HepG2 (cell line): ENCODE results near the gene NUP107. TPM values are rescaled to one million over a fixed set of nuclear protein-coding genes. Genes with fewer than 3 reads are reported as not detected.

Experiments
- ATAC-seq: fragments of 200-7000 bp; cut with Tn5 transposase; 3 replicates; pipeline ENCODE4 v1.9.1; 2020; ENCODE audit warnings: mild to moderate bottlenecking, moderate library complexity
- BruUV-seq: library from RNA; stranded (reverse); fragments of 400-500 nt; replicated peaks from 2 replicates; lab custom pipeline; 2021; lab: Mats Ljungman, UMichigan
- CTCF ChIA-PET: fragments of 300-600 bp; formaldehyde crosslinking; extraction: SDS; loops from one replicate; lab custom pipeline; 2021; ENCODE audit warnings: low total read pairs, inconsistent platforms, low intra/inter-chr PET ratio; lab: Yijun Ruan, JAX
- POLR2A ChIA-PET: fragments of 350-600 bp; sonication (Branson Sonifier 250); formaldehyde crosslinking; loops from one replicate; lab custom pipeline; 2020; ENCODE audit warnings: antibody characterized with exemption, inconsistent platforms; lab: Yijun Ruan, JAX
- DNase-seq: peaks from one replicate; pipeline ENCODE4 v3.0.0-alpha.2; 2015; ENCODE audit warnings: low spot score
- FAIRE-seq: peaks from 3 replicates; lab custom pipeline; 2011; peaks lifted over from hg19 to GRCh38; lab: Jason Lieb, UNC
- H2AFZ ChIP-seq: one replicate; pipeline ENCODE4 v1.6.1; 2011; ENCODE audit warnings: low read length, inconsistent platforms
- H3K27ac ChIP-seq: fragments of 300-600 bp; 3 replicates; pipeline ENCODE4 v1.8.0; 2011; ENCODE audit warnings: mixed run types, mild to moderate bottlenecking, mixed read lengths, low read length, inconsistent platforms; ENCODE audit not compliant: insufficient read depth; ENCODE audit errors: extremely low read length
- H3K27me3 ChIP-seq, 2 experiments: fragments of 200-600 bp in 1 of 2; 2 replicates in 1 of 2; 3 replicates in 1 of 2; pipeline versions ENCODE4 v1.6.0 to v1.8.0; 2011; ENCODE audit warnings: low read length in 2 of 2, mild to moderate bottlenecking in 2 of 2, moderate library complexity in 2 of 2, inconsistent platforms in 1 of 2; ENCODE audit not compliant: insufficient read depth in 2 of 2, control insufficient read depth in 1 of 2
- H3K36me3 ChIP-seq, 2 experiments: fragments of 200-600 bp in 1 of 2; replicated peaks in 1 of 2; 2 replicates in 1 of 2; 3 replicates in 1 of 2; pipeline versions ENCODE4 v1.5.1 to v1.8.0; 2011; ENCODE audit warnings: low read length in 2 of 2, inconsistent platforms in 1 of 2; ENCODE audit not compliant: insufficient read depth in 2 of 2, control insufficient read depth in 1 of 2
- H3K4me1 ChIP-seq: 2 replicates; pipeline ENCODE4 v1.5.1; 2012; ENCODE audit warnings: low read length, inconsistent platforms; ENCODE audit not compliant: insufficient read depth
- H3K4me2 ChIP-seq: 2 replicates; pipeline ENCODE4 v1.6.0; 2011; ENCODE audit warnings: low read depth, low read length, inconsistent platforms
- H3K4me3 ChIP-seq, 3 experiments: fragments of 200-600 bp in 1 of 3; sonication (generic), shearing (Covaris generic) in 1 of 3; replicated peaks in 1 of 3; 2 replicates each; pipeline ENCODE4 v1.5.1; 2011 to 2016; ENCODE audit warnings: low read length in 3 of 3, inconsistent platforms in 2 of 3, low read depth in 2 of 3, mild to moderate bottlenecking in 2 of 3, control low read depth in 1 of 3, mixed read lengths in 1 of 3; ENCODE audit not compliant: insufficient read depth in 1 of 3
- H3K79me2 ChIP-seq: one replicate; pipeline ENCODE4 v1.6.1; 2011; ENCODE audit warnings: low read length, inconsistent platforms; ENCODE audit not compliant: insufficient read depth
- H3K9ac ChIP-seq: 2 replicates; pipeline ENCODE4 v1.6.0; 2011; ENCODE audit warnings: mild to moderate bottlenecking, low read depth, low read length, inconsistent platforms; ENCODE audit not compliant: insufficient read depth
- H3K9me3 ChIP-seq: 2 replicates; pipeline ENCODE4 v1.5.1; 2012; ENCODE audit warnings: mild to moderate bottlenecking, low read length
- H4K20me1 ChIP-seq: 2 replicates; pipeline ENCODE4 v1.6.0; 2011; ENCODE audit warnings: inconsistent platforms, mild to moderate bottlenecking, low read length, moderate library complexity; ENCODE audit not compliant: insufficient read depth
- CEBPG ChIP-seq: IDR thresholded peaks from 2 replicates; pipeline ENCODE4 v1.6.1; 2016
- CTCF ChIP-seq: sonication (generic); formaldehyde crosslinking; IDR thresholded peaks from 2 replicates; pipeline ENCODE4 v1.5.0; 2020; ENCODE audit warnings: mild to moderate bottlenecking, missing genetic modification reagents, moderate library complexity
- NKX3-1 ChIP-seq: sonication (generic); formaldehyde crosslinking; IDR thresholded peaks from 2 replicates; pipeline ENCODE4 v1.5.0; 2020; ENCODE audit warnings: missing genetic modification reagents
- PRDM10 ChIP-seq: sonication (generic); formaldehyde crosslinking; IDR thresholded peaks from 2 replicates; pipeline ENCODE4 v1.4.0; 2020; ENCODE audit warnings: low read depth, missing genetic modification reagents
- RELA ChIP-seq: sonication (generic); formaldehyde crosslinking; IDR thresholded peaks from 2 replicates; pipeline ENCODE4 v1.4.0; 2020; ENCODE audit warnings: missing genetic modification reagents
- SALL1 ChIP-seq: sonication (generic); formaldehyde crosslinking; IDR thresholded peaks from 2 replicates; pipeline ENCODE4 v1.8.0; 2022; ENCODE audit warnings: mild to moderate bottlenecking, missing genetic modification reagents
- SAP130 ChIP-seq: IDR thresholded peaks from 2 replicates; pipeline ENCODE4 v1.6.1; 2016; ENCODE audit warnings: low read depth
- SMYD3 ChIP-seq: sonication (generic); formaldehyde crosslinking; IDR thresholded peaks from 2 replicates; pipeline ENCODE4 v1.8.1; 2023; ENCODE audit warnings: mild to moderate bottlenecking, missing genetic modification reagents
- TAF15 ChIP-seq: fragments of 200-400 bp; formaldehyde crosslinking; IDR thresholded peaks from one replicate; pipeline ENCODE4 v1.6.1; 2018; ENCODE audit warnings: mild to moderate bottlenecking, low read depth, low read length; ENCODE audit not compliant: poor library complexity, severe bottlenecking
- TGIF2 ChIP-seq: IDR thresholded peaks from 2 replicates; pipeline ENCODE4 v1.6.1; 2016; ENCODE audit warnings: control low read depth, missing compliant biosample characterization
- ZBTB38 ChIP-seq: sonication (generic); formaldehyde crosslinking; IDR thresholded peaks from 2 replicates; pipeline ENCODE4 v1.5.1; 2020; ENCODE audit warnings: mild to moderate bottlenecking, missing genetic modification reagents
- ZNF280D ChIP-seq: sonication (generic); formaldehyde crosslinking; IDR thresholded peaks from 2 replicates; pipeline ENCODE4 v1.5.1; 2020; ENCODE audit warnings: mild to moderate bottlenecking, missing genetic modification reagents
- ZNF331 ChIP-seq: sonication (generic); formaldehyde crosslinking; IDR thresholded peaks from 2 replicates; pipeline ENCODE4 v1.4.0; 2020; ENCODE audit warnings: missing genetic modification reagents
- WGBS: methylation state at CpG from one replicate; pipeline ENCODE4 v1.1.6; 2017; ENCODE audit warnings: low lambda C conversion rate; 5-methylcytosine and 5-hydroxymethylcytosine counted together
- in situ Hi-C: cut with HindIII; loops from 2 replicates; pipeline ENCODE4 v1.10.0; 2017; ENCODE audit warnings: low pct_unique_long_range_greater_than_20kb; ENCODE audit not compliant: extremely low pct_ligation_motif_present
- intact Hi-C: fragments of 100-400 bp; cut with micrococcal nuclease; formaldehyde crosslinking; loops from one replicate; pipeline ENCODE4 v1.10.0; 2022; ENCODE audit not compliant: unreplicated experiment
- polyA plus RNA-seq, 8 experiments: library from polyadenylated mRNA; depleted of rRNA in 3 of 8; stranded (reverse) in 7 of 8; unstranded in 1 of 8; fragments of >200 nt; fragmentation: Illumina TruSeq in 4 of 8; extraction: Trizol in 4 of 8; gene quantifications; 2 replicates each; pipeline versions ENCODE4 v1.2.1 to v1.2.3, GENCODE V29; 2011 to 2016; ENCODE audit warnings: low read depth in 4 of 8, missing spikeins in 1 of 8, mixed read lengths in 1 of 8; ENCODE audit not compliant: insufficient read depth in 1 of 8
- total RNA-seq, 5 experiments: library from RNA; depleted of rRNA; stranded (reverse); fragments of >200 nt; fragmentation: Illumina TruSeq; extraction: Trizol; gene quantifications; 2 replicates each; pipeline ENCODE4 v1.2.3, GENCODE V29; 2016; ENCODE audit warnings: low read depth in 1 of 5
- TF ChIP-seq, protein P1 (sequence below): sonication (generic); formaldehyde crosslinking; IDR thresholded peaks from 2 replicates; pipeline ENCODE4 v1.5.0; 2020; ENCODE audit warnings: mild to moderate bottlenecking, missing genetic modification reagents, borderline replicate concordance

The NUP107 gene
- total and polyA plus RNA-seq, 2 of the 13 experiments (the other 11 are each of a cell fraction or from before 2014, with no cell fraction given) = 54.7 to 100 TPM

GRCh38 chr12:68784015-68784414 is 97.2 kb downstream of the NUP107 start:
- Histone ChIP-seq H3K9me3 (no peaks in the 10 kb centered on the region), H3K36me3 (no peaks in the 10 kb centered on the region; a peak in 2 of 5 replicates), H3K4me3 (no peak overlapping the region), H3K4me2 (no peak overlapping the region), H3K27me3 (no peaks in the 10 kb centered on the region), H3K79me2 (peaks cover 7% of the 10 kb centered on the region), H3K27ac (peak overlapping the region; percentile 15), H4K20me1 (no peaks in the 10 kb centered on the region), H2AFZ (no peak overlapping the region), H3K9ac (no peak overlapping the region), H3K4me1 (peaks cover 70% of the 10 kb centered on the region)
- WGBS = 72% methylated on average over 8 of the region's 8 CpGs
- in situ Hi-C loops = no loop called here
- ChIA-PET CTCF (no interaction called here), POLR2A (interaction anchor here (9.2 kb wide), 1 partner anchor 24 kb away, joined by 184 read pairs; the partner anchor contains the start of gene MDM2)
- FAIRE-seq (no peak), ATAC-seq (peak; percentile 19), DNase-seq (peak; percentile 29)
- intact Hi-C loops = no loop called here
- no TSS peak for BruUV-seq
- TF ChIP-seq CEBPG (CRISPR knock-in tag) = peak; percentile 62
- peak; percentile 75 for TF ChIP-seq ZBTB38
- TF ChIP-seq RELA = no peak
- peak; percentile 31; the same call in 1 of the 2 replicates for TF ChIP-seq SALL1 (CRISPR knock-in tag)
- 0 out of 2 replicates have a peak, but pooled peaks have one; percentile 24 for TF ChIP-seq TGIF2 (CRISPR knock-in tag)
- TF ChIP-seq, protein P1, sequence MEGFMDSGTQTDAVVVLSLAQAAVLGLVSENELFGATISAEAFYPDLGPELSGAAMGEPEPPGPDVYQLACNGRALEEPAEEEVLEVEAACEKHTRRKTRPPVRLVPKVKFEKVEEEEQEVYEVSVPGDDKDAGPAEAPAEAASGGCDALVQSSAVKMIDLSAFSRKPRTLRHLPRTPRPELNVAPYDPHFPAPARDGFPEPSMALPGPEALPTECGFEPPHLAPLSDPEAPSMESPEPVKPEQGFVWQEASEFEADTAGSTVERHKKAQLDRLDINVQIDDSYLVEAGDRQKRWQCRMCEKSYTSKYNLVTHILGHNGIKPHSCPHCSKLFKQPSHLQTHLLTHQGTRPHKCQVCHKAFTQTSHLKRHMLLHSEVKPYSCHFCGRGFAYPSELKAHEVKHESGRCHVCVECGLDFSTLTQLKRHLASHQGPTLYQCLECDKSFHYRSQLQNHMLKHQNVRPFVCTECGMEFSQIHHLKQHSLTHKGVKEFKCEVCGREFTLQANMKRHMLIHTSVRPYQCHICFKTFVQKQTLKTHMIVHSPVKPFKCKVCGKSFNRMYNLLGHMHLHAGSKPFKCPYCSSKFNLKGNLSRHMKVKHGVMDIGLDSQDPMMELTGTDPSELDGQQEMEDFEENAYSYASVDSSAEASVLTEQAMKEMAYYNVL = no peak
- 0 out of 2 replicates have a peak, but pooled peaks have one; percentile 22 for TF ChIP-seq ZNF331 (CRISPR knock-in tag)
- 0 out of 2 replicates have a peak, but pooled peaks have one; percentile 8 for TF ChIP-seq ZNF280D (CRISPR knock-in tag)
- TF ChIP-seq CTCF (CRISPR knock-in tag) = peak; percentile 27; the same call in 1 of the 2 replicates
- peak; percentile 27; the same call in 1 of the 2 replicates for TF ChIP-seq SMYD3 (CRISPR knock-in tag)
- TF ChIP-seq TAF15 = no peak
- TF ChIP-seq SAP130 (CRISPR knock-in tag) = 0 out of 2 replicates have a peak, but pooled peaks have one; percentile 25
- no peak for TF ChIP-seq PRDM10
- no peak for TF ChIP-seq NKX3-1 (CRISPR knock-in tag)
